Calu3 (cell line): Measurements from ENCODE around the gene RPH3AL. TPM values are rescaled to one million over a fixed set of nuclear protein-coding genes. Genes with fewer than 3 reads are reported as not detected.
A peak's percentile ranks its signal among the peaks of the same experiment; 100 is the strongest.

ENCODE experiments used
- BruUV-seq: library from RNA; stranded (reverse); fragments of 400-500 nt; replicated peaks from 2 replicates; lab custom pipeline; 2021; lab: Mats Ljungman, UMichigan
- CTCF ChIA-PET: fragments of 300-600 bp; sonication (Branson Sonifier 250); formaldehyde crosslinking; loops from one replicate; lab custom pipeline; 2022; ENCODE audit warnings: antibody characterized with exemption; lab: Charles Lee
- DNase-seq: peaks from one replicate; pipeline ENCODE4 v3.0.0; 2022
- H3K27ac Mint-ChIP-seq: one replicate; pipeline ENCODE4 v1.8.0; 2022; ENCODE audit warnings: mixed read lengths; ENCODE audit not compliant: unreplicated experiment
- H3K27me3 Mint-ChIP-seq: one replicate; pipeline ENCODE4 v1.8.0; 2022; ENCODE audit warnings: mixed read lengths; ENCODE audit not compliant: unreplicated experiment
- H3K36me3 Mint-ChIP-seq: one replicate; pipeline ENCODE4 v1.8.0; 2022; ENCODE audit warnings: mild to moderate bottlenecking, moderate library complexity, mixed read lengths; ENCODE audit not compliant: insufficient read depth, unreplicated experiment
- H3K4me1 Mint-ChIP-seq: one replicate; pipeline ENCODE4 v1.8.0; 2022; ENCODE audit warnings: mild to moderate bottlenecking, low read depth, mixed read lengths; ENCODE audit not compliant: unreplicated experiment
- H3K4me3 Mint-ChIP-seq: one replicate; pipeline ENCODE4 v1.8.0; 2022; ENCODE audit warnings: mild to moderate bottlenecking, low read depth, moderate library complexity, mixed read lengths; ENCODE audit not compliant: unreplicated experiment
- H3K9me3 Mint-ChIP-seq: one replicate; pipeline ENCODE4 v1.8.0; 2022; ENCODE audit warnings: low read depth, mixed read lengths; ENCODE audit not compliant: unreplicated experiment
- intact Hi-C: fragments of 100-400 bp; cut with micrococcal nuclease; formaldehyde crosslinking; loops from one replicate; pipeline ENCODE4 v1.10.0; 2022; ENCODE audit not compliant: unreplicated experiment
- total RNA-seq: library from RNA; stranded (reverse); gene quantifications from 2 replicates; pipeline ENCODE4 v1.2.3, GENCODE V29; 2022
- TF ChIP-seq, protein P1 (sequence below): fragments of 200-600 bp; IDR thresholded peaks from one replicate; pipeline ENCODE4 v1.8.0; 2022; ENCODE audit warnings: antibody characterized with exemption; ENCODE audit not compliant: unreplicated experiment

RPH3AL gene
- total RNA-seq, 1 experiment from 2014 or later = 14.1 TPM

GRCh38 chr17:356671-357434 lies 4.2 kb upstream of the RPH3AL start:
- CTCF ChIA-PET = no interaction called here
- no TSS peak for BruUV-seq
- TF ChIP-seq, protein P1, sequence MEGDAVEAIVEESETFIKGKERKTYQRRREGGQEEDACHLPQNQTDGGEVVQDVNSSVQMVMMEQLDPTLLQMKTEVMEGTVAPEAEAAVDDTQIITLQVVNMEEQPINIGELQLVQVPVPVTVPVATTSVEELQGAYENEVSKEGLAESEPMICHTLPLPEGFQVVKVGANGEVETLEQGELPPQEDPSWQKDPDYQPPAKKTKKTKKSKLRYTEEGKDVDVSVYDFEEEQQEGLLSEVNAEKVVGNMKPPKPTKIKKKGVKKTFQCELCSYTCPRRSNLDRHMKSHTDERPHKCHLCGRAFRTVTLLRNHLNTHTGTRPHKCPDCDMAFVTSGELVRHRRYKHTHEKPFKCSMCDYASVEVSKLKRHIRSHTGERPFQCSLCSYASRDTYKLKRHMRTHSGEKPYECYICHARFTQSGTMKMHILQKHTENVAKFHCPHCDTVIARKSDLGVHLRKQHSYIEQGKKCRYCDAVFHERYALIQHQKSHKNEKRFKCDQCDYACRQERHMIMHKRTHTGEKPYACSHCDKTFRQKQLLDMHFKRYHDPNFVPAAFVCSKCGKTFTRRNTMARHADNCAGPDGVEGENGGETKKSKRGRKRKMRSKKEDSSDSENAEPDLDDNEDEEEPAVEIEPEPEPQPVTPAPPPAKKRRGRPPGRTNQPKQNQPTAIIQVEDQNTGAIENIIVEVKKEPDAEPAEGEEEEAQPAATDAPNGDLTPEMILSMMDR = no peak
- Mint-ChIP-seq H3K9me3 (no peaks in the 10 kb centered on the region), H3K4me1 (peaks cover 26% of the 10 kb centered on the region), H3K4me3 (peak overlapping the region; percentile 19), H3K27me3 (no peaks in the 10 kb centered on the region), H3K36me3 (peaks cover 25% of the 10 kb centered on the region), H3K27ac (no peak overlapping the region)
- DNase-seq = no peak
- intact Hi-C loops = no loop called here

DNA sequence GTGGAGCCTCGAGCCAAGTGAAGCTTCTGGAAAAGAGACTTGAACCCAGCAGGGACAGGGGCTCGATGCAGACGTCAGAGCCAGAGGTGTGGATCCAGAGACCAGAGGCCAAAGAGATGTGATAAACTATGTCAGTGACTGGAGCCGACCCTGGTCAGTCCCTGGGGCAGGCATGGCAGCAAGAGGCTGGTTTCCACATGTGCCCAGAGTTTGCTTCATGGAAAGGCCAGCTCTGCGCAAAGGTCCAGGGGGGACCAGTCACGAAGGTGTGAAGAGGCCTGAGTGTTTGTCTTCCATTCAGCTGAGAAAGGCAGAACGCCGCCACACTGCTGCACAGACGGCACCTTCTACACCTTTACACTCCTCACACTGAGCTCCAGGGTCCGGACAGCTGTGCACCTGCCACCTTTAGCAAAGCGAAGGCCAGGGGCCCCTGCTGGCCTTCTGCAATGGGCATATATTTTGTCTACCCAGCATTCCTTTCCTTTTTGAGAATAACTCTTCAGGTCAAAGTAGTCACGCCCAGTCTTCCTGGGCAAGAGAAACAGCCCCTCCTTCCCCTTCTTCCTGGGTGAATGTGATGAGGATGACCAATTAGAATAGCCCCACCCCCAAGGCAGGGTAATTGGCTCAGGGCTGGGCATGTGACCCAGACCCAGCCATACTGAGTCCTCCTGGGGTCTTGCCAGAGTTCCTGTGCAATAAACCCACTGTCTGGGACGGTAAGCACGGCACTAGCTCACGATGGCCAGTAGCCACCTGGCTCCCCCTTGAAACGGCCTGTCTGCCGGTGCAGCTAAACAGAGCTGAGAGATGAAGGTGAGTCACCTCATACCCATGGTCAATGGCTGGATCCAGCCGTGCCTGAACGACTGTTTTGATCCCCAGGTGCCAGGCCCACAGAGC lies 2.3 kb upstream of the RPH3AL start:
- Mint-ChIP-seq H3K27me3 (no peaks in the 10 kb centered on the region), H3K27ac (no peak overlapping the region), H3K36me3 (peaks cover 35% of the 10 kb centered on the region), H3K4me3 (no peak overlapping the region), H3K4me1 (peaks cover 42% of the 10 kb centered on the region), H3K9me3 (no peaks in the 10 kb centered on the region)
- intact Hi-C loops = no loop called here
- DNase-seq = no peak
- TF ChIP-seq, protein P1 = no peak
- no TSS peak for BruUV-seq
- CTCF ChIA-PET = interaction anchor here (0.6 kb wide), 1 partner anchor 644 kb away, joined by 5 read pairs; no protein-coding TSS in a partner anchor

GRCh38 chr17:353838-354234 lies 1.2 kb upstream of the RPH3AL start:
- Mint-ChIP-seq H3K4me1 (peaks cover 53% of the 10 kb centered on the region), H3K27me3 (no peaks in the 10 kb centered on the region), H3K4me3 (no peak overlapping the region), H3K27ac (peak overlapping the region; percentile 95), H3K9me3 (no peaks in the 10 kb centered on the region), H3K36me3 (peaks cover 43% of the 10 kb centered on the region)
- no peak for DNase-seq
- CTCF ChIA-PET = interaction anchor here (1.4 kb wide), 1 partner anchor 30 kb away, joined by 4 read pairs; no protein-coding TSS in a partner anchor
- TF ChIP-seq, protein P1 = no peak
- intact Hi-C loops = no loop called here
- BruUV-seq = no TSS peak

DNA sequence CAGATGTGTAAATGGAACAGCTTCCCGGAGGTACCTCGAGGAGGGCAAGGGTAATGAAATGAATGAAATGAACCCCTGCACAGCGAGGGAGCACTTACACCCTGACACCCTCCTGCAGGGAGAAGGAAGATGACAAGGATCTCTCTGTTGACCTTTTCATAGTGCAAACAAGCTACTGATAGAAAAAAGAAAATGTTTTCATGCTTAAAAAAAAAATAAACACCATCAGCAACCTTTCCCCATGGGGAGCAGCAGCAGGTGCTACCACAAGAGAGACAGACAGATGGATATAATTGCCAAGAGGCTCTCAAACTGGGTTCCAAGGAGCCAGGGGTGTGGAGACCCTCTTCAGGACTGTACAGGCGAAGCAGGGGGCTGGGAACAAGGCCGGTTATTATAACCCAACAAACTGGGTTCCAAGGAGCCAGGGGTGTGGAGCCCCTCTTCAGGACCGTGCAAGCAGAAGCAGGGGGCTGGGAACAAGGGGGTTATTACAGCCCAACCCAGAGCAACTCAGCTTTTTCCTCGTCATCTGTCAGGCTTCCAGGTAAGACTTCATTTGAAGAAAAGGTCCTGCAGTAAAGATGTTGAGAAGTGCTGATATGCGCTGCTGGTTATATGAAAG lies 718 bp upstream of the RPH3AL start:
- TF ChIP-seq, protein P1 = no peak
- Mint-ChIP-seq H3K4me1 (peaks cover 58% of the 10 kb centered on the region), H3K27me3 (no peaks in the 10 kb centered on the region), H3K27ac (peak overlapping the region; percentile 95), H3K9me3 (no peaks in the 10 kb centered on the region), H3K4me3 (peak overlapping the region; percentile 78), H3K36me3 (peaks cover 45% of the 10 kb centered on the region)
- intact Hi-C loops = no loop called here
- no peak for DNase-seq
- CTCF ChIA-PET = interaction anchor here (1.4 kb wide), 1 partner anchor 31 kb away, joined by 4 read pairs; no protein-coding TSS in a partner anchor
- no TSS peak for BruUV-seq
